Ovary (tissue), 3 donors: ENCODE data around the gene MFNG.

Source experiments
- EP300 ChIP-seq: sonication (generic); formaldehyde crosslinking; IDR thresholded peaks from one replicate; pipeline ENCODE4 v1.6.1; 2017; ENCODE audit warnings: antibody characterized with exemption
- POLR2A ChIP-seq: fragments of 450-650 bp; IDR thresholded peaks from one replicate; pipeline ENCODE4 v1.6.1; 2017; ENCODE audit warnings: antibody characterized with exemption, mild to moderate bottlenecking, moderate library complexity
- TF ChIP-seq, protein P1 (sequence below), 3 donors: fragments of 450-650 bp in 2 of 3; fragments of 200-600 bp in 1 of 3; IDR thresholded peaks; one replicate each; pipeline versions ENCODE4 v1.5.1 to v1.8.0; 2016 to 2022; ENCODE audit warnings: antibody characterized with exemption in 3 of 3, mild to moderate bottlenecking in 1 of 3
- donor health status: DM: no; HTN: no; CAD: no.

DNA sequence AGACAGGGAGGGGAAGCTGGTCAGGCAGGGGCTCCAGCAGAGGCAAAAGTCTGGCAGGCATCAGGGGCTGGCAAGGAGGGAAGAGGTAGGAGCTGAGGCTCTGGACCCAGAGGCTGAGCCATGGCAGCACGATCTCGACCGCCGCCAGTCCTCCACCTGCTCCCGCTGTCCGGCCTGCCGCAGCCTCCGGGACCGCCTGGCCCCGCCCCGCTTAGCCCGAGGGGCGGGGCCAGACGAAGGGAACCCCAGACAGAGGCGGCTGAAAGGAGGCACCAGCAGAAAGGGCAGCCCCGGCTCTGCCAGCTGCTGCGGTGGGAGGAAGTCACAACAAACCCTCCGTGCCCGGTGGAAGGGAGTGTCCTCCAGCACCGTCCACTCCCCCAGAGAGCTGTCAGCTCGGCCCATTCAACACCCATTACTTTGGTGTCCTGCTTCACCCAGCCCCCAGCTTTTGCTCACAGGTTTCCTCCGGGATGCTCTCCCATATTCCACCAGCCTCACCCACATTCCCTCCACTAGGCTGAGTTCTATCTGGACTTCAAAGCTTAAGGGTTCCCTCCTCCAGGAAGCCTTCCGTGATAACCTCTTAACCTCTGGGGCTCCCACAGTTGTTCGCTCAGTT is at the start of gene MFNG:
- TF ChIP-seq, protein P1, sequence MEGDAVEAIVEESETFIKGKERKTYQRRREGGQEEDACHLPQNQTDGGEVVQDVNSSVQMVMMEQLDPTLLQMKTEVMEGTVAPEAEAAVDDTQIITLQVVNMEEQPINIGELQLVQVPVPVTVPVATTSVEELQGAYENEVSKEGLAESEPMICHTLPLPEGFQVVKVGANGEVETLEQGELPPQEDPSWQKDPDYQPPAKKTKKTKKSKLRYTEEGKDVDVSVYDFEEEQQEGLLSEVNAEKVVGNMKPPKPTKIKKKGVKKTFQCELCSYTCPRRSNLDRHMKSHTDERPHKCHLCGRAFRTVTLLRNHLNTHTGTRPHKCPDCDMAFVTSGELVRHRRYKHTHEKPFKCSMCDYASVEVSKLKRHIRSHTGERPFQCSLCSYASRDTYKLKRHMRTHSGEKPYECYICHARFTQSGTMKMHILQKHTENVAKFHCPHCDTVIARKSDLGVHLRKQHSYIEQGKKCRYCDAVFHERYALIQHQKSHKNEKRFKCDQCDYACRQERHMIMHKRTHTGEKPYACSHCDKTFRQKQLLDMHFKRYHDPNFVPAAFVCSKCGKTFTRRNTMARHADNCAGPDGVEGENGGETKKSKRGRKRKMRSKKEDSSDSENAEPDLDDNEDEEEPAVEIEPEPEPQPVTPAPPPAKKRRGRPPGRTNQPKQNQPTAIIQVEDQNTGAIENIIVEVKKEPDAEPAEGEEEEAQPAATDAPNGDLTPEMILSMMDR (IDR thresholded peaks at IDR 0.05), result no peak
- TF ChIP-seq EP300 (no peak), POLR2A (no peak)
